Effector memory CD4-positive, alpha-beta T cell (primary cell): ENCODE measurements around the gene CCDC137.
A peak's percentile ranks its signal among the peaks of the same experiment; 100 is the strongest.

Experiments used
- DNase-seq, 3 donors: peaks; one replicate each; pipeline ENCODE4 v3.0.0-alpha.2; 2020
- H3K27ac ChIP-seq: 2 replicates; pipeline ENCODE4 v1.7.0; 2013; ENCODE audit warnings: mild to moderate bottlenecking, low read length, moderate library complexity; ENCODE audit not compliant: insufficient read depth, poor library complexity, severe bottlenecking
- H3K27me3 ChIP-seq: replicated peaks from 2 replicates; pipeline ENCODE4 v1.7.0; 2013; ENCODE audit warnings: mild to moderate bottlenecking, low read length; ENCODE audit not compliant: insufficient read depth, control insufficient read depth, poor library complexity, severe bottlenecking
- H3K36me3 ChIP-seq: 2 replicates; pipeline ENCODE4 v1.7.0; 2013; ENCODE audit warnings: mild to moderate bottlenecking, low read length, moderate library complexity; ENCODE audit not compliant: control insufficient read depth, insufficient read depth
- H3K4me1 ChIP-seq: 2 replicates; pipeline ENCODE4 v1.7.0; 2013; ENCODE audit warnings: low read length, mild to moderate bottlenecking; ENCODE audit not compliant: control insufficient read depth, insufficient read depth, poor library complexity, severe bottlenecking
- H3K4me3 ChIP-seq: 2 replicates; pipeline ENCODE4 v1.7.0; 2013; ENCODE audit warnings: low read length, low read depth, mild to moderate bottlenecking; ENCODE audit not compliant: insufficient read depth, poor library complexity, severe bottlenecking
- H3K9me3 ChIP-seq: 2 replicates; pipeline ENCODE4 v1.7.0; 2013; ENCODE audit warnings: mild to moderate bottlenecking, low read length, moderate library complexity; ENCODE audit not compliant: control insufficient read depth

The CCDC137 gene

DNA sequence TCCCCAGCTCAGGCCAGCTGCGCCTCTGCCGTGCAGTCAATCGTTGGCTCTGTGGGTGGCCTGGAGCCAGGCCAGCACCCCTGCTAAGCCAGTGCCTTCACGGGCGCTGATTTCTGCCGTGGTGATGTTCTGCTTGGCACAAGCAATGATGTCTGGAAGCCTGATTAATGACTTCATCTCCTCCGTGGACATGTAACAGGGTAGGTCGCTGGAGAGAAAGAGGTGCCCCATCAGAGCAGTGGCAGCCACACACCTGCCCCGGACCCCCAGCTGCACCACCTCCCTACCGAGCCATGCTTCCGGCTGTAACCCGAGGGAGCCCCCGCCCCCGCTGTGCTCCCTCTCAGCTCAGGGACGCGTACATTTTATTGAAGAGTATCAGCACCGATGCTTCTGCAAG lies 15.1 kb downstream of the CCDC137 start:
- Histone ChIP-seq H3K27me3 (no peaks in the 10 kb centered on the region), H3K4me1 (peaks cover 20% of the 10 kb centered on the region), H3K9me3 (no peaks in the 10 kb centered on the region), H3K4me3 (no peak overlapping the region), H3K27ac (no peak overlapping the region), H3K36me3 (peaks cover 6% of the 10 kb centered on the region)
- DNase-seq: no peak

DNA sequence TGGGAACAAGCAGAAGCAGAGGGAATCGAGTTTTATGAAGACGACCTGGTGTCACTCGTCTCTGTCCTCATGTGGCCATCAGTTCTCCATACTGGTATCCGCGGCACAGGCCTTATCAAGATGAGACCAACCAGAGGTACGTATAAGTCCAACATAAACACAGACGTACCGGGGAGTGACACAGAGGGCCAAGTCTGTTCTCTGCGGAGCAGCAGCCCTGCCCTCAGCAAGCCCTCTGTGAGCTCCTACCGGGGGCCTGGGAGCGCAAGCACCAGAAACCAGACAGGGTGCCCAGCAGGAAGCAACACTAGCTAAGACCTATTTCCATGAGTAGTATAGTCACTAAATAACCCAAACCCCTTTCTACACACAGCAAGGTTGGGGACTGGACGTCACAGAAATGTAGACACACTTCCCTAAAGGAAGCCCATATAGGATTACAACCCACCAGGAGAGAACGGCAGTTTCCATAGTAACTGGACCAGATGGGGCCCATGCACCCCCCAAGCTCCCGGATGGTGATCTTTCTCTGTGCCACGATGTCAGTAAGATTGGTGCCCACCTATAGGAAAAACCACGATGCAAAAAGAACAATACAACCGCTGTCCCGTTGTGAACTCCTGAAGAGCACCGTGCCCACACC lies 16.1 kb downstream of the CCDC137 start:
- peaks cover 16% of the 10 kb centered on the region for H3K36me3 ChIP-seq
- peak overlapping the region; percentile 79 for H3K4me3 ChIP-seq
- peaks cover 20% of the 10 kb centered on the region for H3K4me1 ChIP-seq
- H3K9me3 ChIP-seq: no peaks in the 10 kb centered on the region
- no peak for DNase-seq
- H3K27me3 ChIP-seq: no peaks in the 10 kb centered on the region
- H3K27ac ChIP-seq: peak overlapping the region; percentile 67

DNA sequence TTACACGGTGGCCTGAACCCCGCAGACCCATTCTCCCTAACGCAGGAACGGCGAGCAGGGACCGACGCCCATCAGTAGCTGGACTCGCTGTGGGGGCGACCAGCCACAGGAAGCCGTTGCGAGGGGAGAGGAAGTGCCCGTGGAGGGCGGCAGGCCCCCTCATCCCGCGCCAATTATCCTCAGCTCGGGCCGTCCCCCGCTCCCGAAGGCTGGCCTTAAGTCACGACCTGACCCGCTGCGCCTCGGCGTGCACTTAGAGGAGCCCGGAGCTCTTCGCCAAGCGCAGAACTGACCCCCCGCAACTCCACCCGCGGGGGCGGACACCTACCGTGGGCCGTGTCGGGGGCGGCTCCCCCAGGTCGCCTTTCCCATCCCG lies 16.7 kb downstream of the CCDC137 start:
- Histone ChIP-seq H3K27me3 (no peaks in the 10 kb centered on the region), H3K4me1 (peaks cover 20% of the 10 kb centered on the region), H3K27ac (peak overlapping the region; percentile 67), H3K36me3 (peaks cover 22% of the 10 kb centered on the region), H3K4me3 (peak overlapping the region; percentile 79), H3K9me3 (no peaks in the 10 kb centered on the region)
- DNase-seq: no peak

DNA sequence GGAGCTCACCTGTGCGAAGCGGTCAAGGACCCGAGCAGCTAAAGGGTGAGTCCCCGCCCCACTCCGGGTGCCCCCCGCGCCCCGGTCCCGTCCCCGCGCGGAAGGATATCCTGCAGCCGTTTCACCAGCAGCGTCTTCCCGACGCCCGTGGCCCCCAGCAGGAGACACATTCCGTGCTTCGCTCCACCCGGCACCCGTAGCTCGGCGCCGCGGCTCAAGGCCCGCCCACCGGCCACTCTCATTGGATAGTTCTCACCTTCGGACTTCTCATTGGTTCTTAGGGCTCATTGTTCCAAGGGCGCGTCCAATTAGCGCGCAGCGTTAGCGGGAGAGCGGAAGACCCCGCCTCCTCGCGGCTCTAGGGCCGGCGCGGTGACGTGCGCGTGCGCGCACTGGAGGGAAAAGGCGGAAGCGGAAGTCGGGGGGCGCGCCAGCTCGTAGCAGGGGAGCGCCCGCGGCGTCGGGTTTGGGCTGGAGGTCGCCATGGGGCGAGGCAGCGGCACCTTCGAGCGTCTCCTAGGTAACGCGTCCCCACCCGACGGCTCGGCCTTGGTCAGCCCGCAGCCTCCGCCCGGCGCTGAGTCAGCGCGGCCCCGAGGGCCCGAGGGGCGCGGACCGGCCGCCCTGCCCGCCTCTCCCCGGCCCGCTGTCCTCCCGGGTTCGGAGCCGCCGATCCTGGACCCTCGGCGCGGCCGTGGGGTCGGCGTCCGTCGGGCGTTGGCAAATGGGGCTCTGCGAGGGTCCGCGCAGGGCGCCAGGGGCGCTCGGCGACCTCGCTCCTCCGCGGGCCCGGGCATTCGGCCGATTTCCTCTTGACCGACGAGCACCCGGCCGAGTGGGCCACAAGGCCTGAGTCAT lies 17.3 kb downstream of the CCDC137 start, which contains the start of the genes ARL16 and HGS:
ARL16 (minus strand) TSS at position 214 of the 858 bp plus-strand sequence; CDS start at position 170, 44 bp downstream.
HGS (plus strand) TSS at position 428 of the 858 bp plus-strand sequence; CDS start at position 484, 56 bp downstream.
- Histone ChIP-seq H3K36me3 (peaks cover 28% of the 10 kb centered on the region), H3K4me3 (peak within 1 kb of the TSS; percentile 79), H3K27ac (peak within 1 kb of the TSS; percentile 67), H3K4me1 (peaks cover 20% of the 10 kb centered on the region), H3K9me3 (no peaks in the 10 kb centered on the region), H3K27me3 (no peaks in the 10 kb centered on the region)
- peak; percentile 95 to 96 (median 95) for DNase-seq

DNA sequence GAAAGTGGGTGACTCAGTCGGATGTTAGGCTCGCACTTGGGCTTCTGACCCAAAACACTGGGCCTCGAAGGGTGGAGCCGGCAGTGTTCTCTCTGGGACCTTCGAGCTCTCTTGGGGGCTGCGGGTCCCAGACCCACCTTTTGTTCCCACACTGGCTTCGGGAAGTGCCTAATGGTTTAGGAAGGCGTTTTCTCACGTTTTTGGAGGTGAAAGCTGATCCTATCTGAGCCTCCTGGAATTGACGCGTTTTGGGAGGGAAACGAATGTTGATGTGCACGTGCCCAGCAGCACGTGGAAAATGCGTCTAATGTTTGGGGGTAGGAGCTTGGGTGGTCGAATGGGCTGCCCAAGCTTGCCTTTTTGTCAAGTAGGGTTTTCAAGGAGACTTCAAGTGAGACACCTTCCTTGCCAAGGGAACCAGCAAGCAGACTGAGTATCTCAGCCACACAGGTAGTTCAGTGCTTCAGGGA lies 17.9 kb downstream of the CCDC137 start:
- no peaks in the 10 kb centered on the region for H3K27me3 ChIP-seq
- peaks cover 34% of the 10 kb centered on the region for H3K36me3 ChIP-seq
- H3K27ac ChIP-seq: peak overlapping the region; percentile 67
- H3K4me3 ChIP-seq: peak overlapping the region; percentile 79
- peaks cover 20% of the 10 kb centered on the region for H3K4me1 ChIP-seq
- DNase-seq: no peak
- no peaks in the 10 kb centered on the region for H3K9me3 ChIP-seq

DNA sequence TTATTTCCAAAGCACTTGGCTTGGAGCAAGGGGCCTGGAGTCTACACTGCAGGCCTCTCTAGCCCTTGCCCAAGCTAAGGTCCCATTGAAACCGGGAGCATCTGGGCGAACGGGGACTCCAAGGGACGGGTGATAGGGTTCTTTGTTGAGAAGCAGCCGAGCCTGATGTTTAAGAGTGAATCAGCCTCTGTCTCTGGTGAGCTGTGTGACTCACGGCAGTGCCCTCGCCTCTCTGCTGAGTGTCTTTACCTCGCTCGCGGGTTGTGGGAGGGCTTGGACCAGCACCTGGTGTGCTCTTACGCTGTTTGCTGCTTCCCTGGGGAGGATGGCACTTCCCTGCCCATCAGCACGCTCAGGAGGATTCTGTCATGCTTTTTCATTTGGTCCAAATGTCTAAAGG lies 18.6 kb downstream of the CCDC137 start:
- Histone ChIP-seq H3K36me3 (peaks cover 41% of the 10 kb centered on the region), H3K27ac (peak overlapping the region; percentile 67)
- no peak for DNase-seq

DNA sequence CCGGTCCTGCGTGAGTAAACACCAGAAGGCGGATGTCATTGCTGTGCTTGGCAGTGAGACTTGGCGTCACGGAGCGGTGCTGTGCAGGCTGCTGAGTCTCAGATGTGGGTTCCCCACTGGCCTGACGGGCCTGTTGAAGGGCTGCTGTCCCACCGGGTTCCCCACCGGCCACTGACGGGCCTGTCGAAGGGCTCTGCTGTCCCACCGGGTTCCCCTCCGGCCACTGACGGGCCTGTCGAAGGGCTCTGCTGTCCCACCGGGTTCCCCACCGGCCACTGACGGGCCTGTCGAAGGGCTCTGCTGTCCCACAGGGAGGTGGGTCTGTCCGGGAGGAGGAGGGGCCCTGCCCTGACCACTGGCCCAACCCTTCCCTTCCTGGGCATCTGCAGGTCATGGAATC lies 20.1 kb downstream of the CCDC137 start:
- no peaks in the 10 kb centered on the region for H3K27me3 ChIP-seq
- no peak overlapping the region for H3K4me3 ChIP-seq
- H3K27ac ChIP-seq: no peak overlapping the region
- H3K36me3 ChIP-seq: peaks cover 55% of the 10 kb centered on the region
- H3K4me1 ChIP-seq: peaks cover 20% of the 10 kb centered on the region
- no peak for DNase-seq
- no peaks in the 10 kb centered on the region for H3K9me3 ChIP-seq

More for the DNA sequence above, 18.6 kb downstream of the CCDC137 start:
- peaks cover 20% of the 10 kb centered on the region for H3K4me1 ChIP-seq
- peak overlapping the region; percentile 79 for H3K4me3 ChIP-seq
- no peaks in the 10 kb centered on the region for H3K27me3 ChIP-seq
- no peaks in the 10 kb centered on the region for H3K9me3 ChIP-seq

DNA sequence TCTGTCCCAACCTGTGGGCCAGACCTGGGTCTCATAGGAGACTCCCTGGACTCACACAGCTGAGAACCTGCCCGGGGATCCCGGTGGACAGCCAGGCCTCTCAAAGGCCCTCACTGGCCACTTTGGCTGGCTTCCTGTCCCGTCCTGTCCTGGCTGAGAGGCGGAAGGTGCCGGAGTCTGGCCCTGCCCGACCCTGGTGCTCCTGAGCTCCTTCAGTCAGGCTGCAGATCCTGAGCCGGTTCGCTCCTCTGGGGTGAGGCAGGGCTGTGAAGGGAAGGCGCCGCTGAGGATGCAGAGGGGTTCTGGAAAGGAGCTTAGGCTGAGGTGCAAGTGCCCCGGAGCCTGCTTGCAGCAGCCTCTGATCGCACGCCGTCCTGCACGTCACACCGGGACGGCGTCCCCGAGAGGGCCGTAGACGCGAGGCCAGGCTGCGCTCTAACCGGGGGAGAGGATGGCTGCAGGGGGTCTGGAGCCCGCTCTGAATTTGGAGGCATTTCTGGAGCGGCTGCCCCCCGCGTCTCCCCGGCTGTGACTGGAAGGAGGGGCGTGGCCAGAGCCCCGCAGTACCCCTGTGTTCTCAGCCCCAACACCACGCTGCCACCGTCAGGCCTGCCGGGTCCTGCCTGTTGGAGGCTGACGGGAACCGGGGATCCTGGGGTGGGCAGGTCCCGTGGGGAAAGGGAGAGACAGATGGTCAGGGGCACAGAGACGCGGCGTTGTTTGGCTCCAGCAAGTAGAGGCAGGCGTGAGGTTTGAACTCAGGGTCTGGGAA lies 21.4 kb downstream of the CCDC137 start:
- Histone ChIP-seq H3K9me3 (no peaks in the 10 kb centered on the region), H3K27me3 (no peaks in the 10 kb centered on the region), H3K27ac (no peak overlapping the region), H3K4me3 (no peak overlapping the region), H3K36me3 (peaks cover 69% of the 10 kb centered on the region), H3K4me1 (peaks cover 14% of the 10 kb centered on the region)
- no peak for DNase-seq

DNA sequence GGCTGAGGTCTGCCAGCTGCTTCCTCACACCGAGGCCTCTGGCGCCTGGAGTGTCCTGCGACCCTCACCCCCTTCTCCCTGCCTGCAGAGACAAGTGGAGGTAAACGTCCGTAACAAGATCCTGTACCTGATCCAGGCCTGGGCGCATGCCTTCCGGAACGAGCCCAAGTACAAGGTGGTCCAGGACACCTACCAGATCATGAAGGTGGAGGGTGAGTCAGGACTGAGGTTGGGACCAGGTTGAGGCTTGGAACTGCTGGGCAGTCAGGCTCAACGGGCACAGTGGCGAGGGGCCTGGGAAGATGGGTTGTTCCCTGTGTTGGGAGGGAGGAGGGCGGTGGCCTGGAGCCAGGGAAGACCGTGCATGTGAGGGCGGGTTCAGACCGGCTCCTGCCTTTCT lies 22.1 kb downstream of the CCDC137 start:
- no peaks in the 10 kb centered on the region for H3K27me3 ChIP-seq
- no peak overlapping the region for H3K4me3 ChIP-seq
- H3K36me3 ChIP-seq: peaks cover 75% of the 10 kb centered on the region
- no peak overlapping the region for H3K27ac ChIP-seq
- no peaks in the 10 kb centered on the region for H3K9me3 ChIP-seq
- DNase-seq: no peak
- H3K4me1 ChIP-seq: peaks cover 13% of the 10 kb centered on the region
